ENCODE data around the gene CALML5.

CALML5 gene, protein sequence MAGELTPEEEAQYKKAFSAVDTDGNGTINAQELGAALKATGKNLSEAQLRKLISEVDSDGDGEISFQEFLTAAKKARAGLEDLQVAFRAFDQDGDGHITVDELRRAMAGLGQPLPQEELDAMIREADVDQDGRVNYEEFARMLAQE

DNA sequence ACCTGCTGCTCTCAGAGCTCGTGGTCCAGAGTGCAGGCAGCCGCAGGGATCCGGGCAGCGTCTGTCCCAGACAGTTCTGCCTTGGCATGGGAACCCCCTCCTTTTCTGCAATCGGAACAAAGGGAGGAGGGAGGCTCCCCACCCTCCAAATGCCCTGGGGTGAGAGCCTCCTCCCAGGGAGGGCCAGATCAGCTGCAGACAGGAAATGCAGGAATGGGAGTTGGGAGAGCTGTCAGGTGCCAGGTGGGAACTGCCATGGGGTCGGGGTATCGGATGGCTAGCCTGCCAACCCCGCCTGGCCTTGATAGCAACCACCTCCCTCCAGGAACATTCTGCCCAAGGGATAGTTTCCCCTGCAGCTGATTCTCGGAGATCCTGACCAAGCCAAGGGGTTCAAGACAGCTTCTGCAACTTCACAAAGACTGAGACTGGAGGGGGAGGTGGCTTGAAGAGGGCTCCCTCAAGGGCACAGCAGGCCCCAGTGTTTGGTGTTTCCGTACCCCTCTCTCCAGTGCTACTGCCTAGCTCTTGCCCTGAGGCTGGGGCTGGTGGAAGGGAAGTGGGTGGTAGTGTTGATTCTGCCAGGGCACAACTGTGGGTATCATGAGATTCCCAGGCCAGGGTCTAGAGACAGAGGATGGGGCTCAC lies at the start of gene CALML5:
TSS of gene CALML5 (minus strand) at position 78 of the 648 bp plus-strand sequence. CDS start 132 bp downstream, outside the sequence.
- no peak for DNase-seq (ENCODE audit: low read depth)

DNA sequence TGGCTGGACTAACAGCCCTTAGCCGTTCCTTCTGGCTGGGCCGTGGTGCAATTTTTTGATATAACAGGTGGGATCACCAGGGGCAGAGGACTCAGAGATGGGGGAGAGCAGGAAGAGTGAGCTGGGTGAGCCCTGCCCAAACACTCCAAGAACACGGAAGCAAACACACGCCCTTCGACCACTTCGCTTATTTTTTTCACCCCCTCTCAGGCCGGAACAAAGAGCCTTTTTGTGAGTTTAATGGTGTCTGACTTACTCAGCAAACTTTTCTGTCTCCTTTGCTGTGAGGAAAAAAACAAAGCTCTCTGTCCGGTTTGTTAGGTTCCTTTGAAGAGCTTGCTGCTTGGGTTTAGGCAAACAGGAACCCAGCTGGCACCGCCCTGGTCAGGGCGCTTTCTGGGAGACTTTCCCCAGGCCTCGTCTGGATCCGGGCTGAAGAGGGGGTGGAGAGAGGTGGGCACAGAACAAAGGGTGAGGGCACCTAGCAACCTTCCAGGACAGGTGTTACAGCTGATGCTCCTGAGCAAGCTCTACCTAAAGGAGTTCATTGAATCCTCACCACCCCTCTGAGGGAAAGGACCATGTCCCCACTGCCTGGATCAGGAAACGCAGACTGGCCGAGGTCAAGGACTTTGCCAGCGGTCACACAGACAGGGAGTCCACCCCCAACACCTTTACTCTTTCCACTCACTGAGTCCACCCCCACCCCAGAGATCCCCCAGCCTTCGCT lies 48.7 kb upstream of the CALML5 start:
- no peak for DNase-seq (ENCODE audit: low read depth)

GRCh38 chr10:5547681-5547930 lies 48.2 kb upstream of the CALML5 start:
- DNase-seq (ENCODE audit: low read depth): no peak

DNA sequence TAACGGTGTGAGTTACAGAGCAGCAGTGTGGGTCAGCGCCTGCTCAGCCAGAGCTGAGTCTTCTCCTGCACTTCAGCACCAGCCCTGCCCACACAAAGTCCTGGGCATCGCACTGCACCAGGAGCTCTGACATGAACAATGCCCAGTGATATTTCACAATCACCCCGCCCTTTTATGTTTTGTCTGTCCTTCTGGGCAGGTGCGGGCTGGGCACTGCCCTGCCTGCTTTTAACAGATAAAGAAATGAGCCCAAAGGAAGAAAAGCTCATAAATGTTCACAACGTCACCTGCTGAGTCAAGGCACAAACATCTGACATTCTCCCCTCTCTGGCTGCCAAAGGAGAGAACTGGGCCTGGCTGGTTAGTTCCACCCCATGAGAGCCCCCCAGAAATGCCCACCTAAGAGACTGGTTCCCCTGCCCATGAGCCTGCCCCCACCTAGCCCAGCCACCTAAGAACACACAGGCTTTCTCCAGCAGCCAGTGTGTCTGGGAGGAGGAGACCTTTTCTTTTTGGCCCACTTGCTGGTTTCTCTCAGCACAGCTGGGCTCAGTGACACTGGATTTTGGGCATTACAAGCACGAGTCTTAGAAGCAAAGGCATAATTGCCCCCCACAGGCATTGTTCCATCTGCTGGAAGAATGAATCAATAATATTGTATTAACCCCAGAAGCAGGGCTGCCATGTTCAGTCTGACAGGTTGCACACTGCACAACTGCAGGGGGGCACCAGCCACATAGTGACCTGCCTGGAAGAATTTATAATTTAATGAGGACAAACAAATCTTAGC lies 47.7 kb upstream of the CALML5 start:
- DNase-seq (ENCODE audit: low read depth): no peak

GRCh38 chr10:5545778-5546710 lies 46.7 kb upstream of the CALML5 start:
- peak; percentile 70 for DNase-seq (ENCODE audit: low read depth)

- no peak for DNase-seq (ENCODE audit: low read depth)
Observed at GRCh38 chr10:5545426-5545777, 46.0 kb upstream of the CALML5 start.

DNA sequence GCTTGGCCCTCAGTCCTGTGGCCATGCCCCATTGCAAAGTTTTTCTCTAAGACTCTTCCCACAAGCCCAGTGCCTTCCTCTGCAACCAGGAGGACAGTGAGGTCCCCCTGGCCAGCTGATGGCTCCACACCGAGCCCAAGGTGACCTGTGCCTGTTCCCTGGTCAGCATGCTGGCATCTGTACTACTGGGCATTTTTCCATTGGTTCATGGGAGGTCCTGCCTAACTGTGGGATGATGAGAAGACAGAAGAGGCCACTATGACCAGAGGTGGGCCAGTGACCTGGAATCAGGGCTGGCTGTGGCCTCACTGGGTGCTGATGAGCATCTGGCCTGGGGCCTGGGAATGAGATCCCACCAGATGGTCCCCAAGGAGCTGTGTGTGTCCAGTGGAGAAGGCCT lies 45.6 kb upstream of the CALML5 start:
- DNase-seq (ENCODE audit: low read depth): no peak

GRCh38 chr10:5544216-5544805 lies 44.9 kb upstream of the CALML5 start:
- DNase-seq (ENCODE audit: low read depth): no peak

DNA sequence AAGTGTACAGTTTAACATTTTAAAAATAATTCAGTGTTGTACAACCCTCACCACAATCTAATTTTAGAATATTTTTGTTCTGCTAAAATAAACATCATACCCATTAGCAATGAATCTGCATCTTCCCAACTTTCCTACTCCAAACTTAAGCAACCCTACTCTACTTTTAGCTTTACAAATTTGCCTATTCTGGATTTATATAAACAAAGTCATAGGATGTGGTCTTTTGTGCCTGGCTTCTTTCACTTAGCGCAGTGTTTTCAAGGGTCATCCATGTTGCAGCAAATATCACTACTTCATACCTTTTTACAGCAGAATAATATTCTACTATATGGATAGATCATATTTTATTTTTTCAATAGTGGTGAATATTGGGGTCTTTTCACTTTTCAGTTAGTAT lies 44.3 kb upstream of the CALML5 start:
- no peak for DNase-seq (ENCODE audit: low read depth)

DNA sequence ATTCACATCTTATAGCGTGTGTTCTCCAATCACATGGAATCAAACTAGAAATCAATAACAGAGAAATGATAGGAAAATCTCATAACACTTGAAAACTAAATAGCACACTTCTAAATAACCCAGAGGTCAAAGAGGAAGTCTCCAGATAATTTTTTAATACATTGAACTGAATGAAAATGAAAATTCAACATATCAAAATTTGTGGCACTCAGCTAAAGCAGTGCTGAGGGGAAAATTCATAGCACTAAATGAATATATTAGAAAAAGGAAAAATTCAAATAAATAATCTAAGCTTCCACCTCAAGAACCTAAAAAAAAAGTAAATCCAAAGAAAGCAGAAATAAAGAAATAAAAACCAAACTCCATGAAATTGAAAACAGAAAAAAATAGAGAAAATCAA lies 42.7 kb upstream of the CALML5 start:
- no peak for DNase-seq (ENCODE audit: low read depth)

DNA sequence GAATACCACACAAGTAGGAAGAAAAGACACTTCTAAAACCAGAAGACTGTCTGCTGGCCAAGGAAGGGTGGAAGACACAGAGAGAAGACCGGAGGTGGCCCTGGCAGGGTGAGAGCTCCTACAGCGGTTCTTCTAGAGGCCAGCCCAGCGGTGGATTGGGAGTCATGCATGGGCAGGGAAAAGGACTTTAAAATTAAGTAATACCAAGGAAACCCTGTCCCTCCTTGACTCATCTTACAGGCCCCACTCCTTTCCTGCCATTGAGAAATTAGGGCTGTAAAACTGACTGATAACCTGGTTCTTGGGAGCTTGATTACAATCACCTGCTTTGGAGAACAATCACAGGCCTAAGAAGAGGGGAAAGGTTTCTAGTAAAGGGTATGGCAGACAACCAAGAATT lies 41.5 kb upstream of the CALML5 start:
- no peak for DNase-seq (ENCODE audit: low read depth)

DNA sequence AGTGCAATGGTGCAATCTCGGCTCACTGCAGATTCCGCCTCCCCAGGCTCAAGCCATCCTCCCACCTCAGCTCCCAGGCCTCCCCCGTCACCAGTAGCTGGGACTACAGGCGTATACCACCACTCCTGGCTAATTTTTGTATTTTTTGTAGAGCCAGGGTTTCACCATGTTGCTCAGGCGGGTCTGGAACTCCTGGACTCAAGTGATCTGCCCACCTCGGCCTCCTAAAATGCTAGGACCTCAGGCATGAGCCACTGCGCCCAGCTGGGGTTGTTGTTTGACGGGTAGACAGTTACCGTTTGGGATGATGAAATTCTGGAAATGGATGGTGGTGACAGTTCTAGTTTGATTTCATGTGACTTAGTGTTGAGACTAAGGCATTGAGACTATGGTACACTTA lies 40.7 kb upstream of the CALML5 start:
- no peak for DNase-seq (ENCODE audit: low read depth)

- no peak for DNase-seq (ENCODE audit: low read depth)
Observed at GRCh38 chr10:5538892-5539651, 39.7 kb upstream of the CALML5 start.

GRCh38 chr10:5538446-5538845 lies 39.1 kb upstream of the CALML5 start:
- DNase-seq (ENCODE audit: low read depth): no peak

DNA sequence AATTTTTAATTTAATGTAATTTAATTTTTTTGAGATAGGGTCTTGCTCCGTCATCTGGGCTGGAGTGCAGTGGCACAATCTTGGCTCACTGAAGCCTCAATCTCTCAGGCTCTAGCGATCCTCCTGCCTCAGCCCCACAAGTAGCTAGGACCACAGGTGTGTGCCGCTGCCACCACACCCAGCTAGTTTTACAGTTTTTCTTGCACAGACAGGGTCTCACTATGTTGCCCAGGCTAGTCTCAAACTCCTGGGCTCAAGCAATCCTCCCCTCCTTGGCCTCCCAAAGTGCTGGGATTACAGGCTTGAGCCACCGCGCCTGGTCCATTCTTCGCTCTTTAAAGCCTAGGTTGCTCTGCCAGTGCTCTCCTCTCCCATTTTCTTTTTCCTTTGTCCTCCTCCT lies 38.3 kb upstream of the CALML5 start:
- no peak for DNase-seq (ENCODE audit: low read depth)

- no peak for DNase-seq (ENCODE audit: low read depth)
Observed at GRCh38 chr10:5536486-5537081, 37.2 kb upstream of the CALML5 start.

- no peak for DNase-seq (ENCODE audit: low read depth)
Observed at GRCh38 chr10:5534880-5535856, 35.8 kb upstream of the CALML5 start.

- no peak for DNase-seq (ENCODE audit: low read depth)
Observed at GRCh38 chr10:5534051-5534821, 34.9 kb upstream of the CALML5 start.

All from non-pigmented ciliary epithelial cell (primary cell).